ENCODE results near the gene FAM149A. TPM values are rescaled to one million over a fixed set of nuclear protein-coding genes. Genes with fewer than 3 reads are reported as not detected.

FAM149A gene
- total and polyA plus RNA-seq, 2 donors (not counting 3 experiments of a cell fraction or from before 2014, with no cell fraction given): 0.08 to 0.20 TPM

DNA sequence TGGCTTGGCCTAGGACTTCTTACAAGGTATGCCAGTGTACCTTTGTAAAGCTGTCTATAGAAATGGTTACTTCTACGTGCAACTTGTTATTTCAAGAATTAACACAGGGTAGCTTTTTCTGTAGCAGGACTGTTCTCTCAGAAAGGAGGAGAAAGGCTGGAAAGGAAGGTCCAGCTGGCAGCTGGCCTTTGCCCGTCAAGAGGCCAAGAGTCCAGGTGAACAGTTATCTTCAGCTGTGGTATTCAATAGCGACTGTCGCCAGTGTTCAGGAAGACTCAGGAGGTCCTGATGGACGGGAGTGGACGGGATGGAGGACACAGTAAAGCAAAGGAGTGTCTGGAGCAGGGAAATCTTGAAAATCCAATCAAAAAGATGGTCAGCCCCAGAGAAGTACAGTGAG, 91.6 kb downstream of the FAM149A start:
- H3K4me1 ChIP-seq (ENCODE audit: control insufficient read depth, extremely low read depth, insufficient read depth, low read length): no peaks in the 10 kb centered on the region
- H2AFZ ChIP-seq (ENCODE audit: low read depth, low read length): no peak overlapping the region
- BruUV-seq (replicated peaks): no TSS peak
- ChIA-PET CTCF (no interaction called here), POLR2A (no interaction called here)
- no peak for FAIRE-seq
- no peak overlapping the region for H3K9ac ChIP-seq (replicated peaks; ENCODE audit: extremely low read depth, insufficient read depth, low read length)
- dilution Hi-C loops (cut with MboI; ENCODE audit: extremely low pct_ligation_motif_present, low sequenced_read_pairs) (no loop called here), intact Hi-C loops (cut with micrococcal nuclease) (loop anchor here (10.0 kb wide), 1 partner anchor 1371 kb away; the partner anchor contains the start of gene ACSL1)
- no peak for DNase-seq (ENCODE audit: low read depth, low spot score)
- H3K9me1 ChIP-seq (replicated peaks; ENCODE audit: control insufficient read depth, extremely low read depth, insufficient read depth, low read length): no peaks in the 10 kb centered on the region
- TF ChIP-seq POLR2A (IDR thresholded peaks at IDR 0.05; ENCODE audit: low read depth, low read length) (no peak), JUN (IDR thresholded peaks at IDR 0.05; ENCODE audit: borderline replicate concordance, insufficient read depth, insufficient read length, low read depth) (no peak), EZH2 (IDR thresholded peaks at IDR 0.05; ENCODE audit: borderline replicate concordance, low read depth, low read length, severe bottlenecking) (no peak), FOS (IDR thresholded peaks at IDR 0.05; ENCODE audit: borderline replicate concordance, insufficient read depth, low read length) (no peak), GATA2 (IDR thresholded peaks at IDR 0.05; ENCODE audit: insufficient read depth, insufficient read length, low read depth, low read length) (no peak), POLR2AphosphoS5 (IDR thresholded peaks at IDR 0.05; ENCODE audit: insufficient read depth, low read depth, low read length) (no peak), MYC (IDR thresholded peaks at IDR 0.05; ENCODE audit: low read depth, low read length) (no peak), MAX (IDR thresholded peaks at IDR 0.05; ENCODE audit: insufficient read depth, insufficient read length) (no peak)
- TF ChIP-seq, protein P1, sequence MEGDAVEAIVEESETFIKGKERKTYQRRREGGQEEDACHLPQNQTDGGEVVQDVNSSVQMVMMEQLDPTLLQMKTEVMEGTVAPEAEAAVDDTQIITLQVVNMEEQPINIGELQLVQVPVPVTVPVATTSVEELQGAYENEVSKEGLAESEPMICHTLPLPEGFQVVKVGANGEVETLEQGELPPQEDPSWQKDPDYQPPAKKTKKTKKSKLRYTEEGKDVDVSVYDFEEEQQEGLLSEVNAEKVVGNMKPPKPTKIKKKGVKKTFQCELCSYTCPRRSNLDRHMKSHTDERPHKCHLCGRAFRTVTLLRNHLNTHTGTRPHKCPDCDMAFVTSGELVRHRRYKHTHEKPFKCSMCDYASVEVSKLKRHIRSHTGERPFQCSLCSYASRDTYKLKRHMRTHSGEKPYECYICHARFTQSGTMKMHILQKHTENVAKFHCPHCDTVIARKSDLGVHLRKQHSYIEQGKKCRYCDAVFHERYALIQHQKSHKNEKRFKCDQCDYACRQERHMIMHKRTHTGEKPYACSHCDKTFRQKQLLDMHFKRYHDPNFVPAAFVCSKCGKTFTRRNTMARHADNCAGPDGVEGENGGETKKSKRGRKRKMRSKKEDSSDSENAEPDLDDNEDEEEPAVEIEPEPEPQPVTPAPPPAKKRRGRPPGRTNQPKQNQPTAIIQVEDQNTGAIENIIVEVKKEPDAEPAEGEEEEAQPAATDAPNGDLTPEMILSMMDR (IDR thresholded peaks at IDR 0.05; ENCODE audit: extremely low read depth in 1 of 2, insufficient read depth in 1 of 2, low read depth in 1 of 2, low read length in 2 of 2): no peak
- H3K27ac ChIP-seq (ENCODE audit: insufficient read depth, low read depth, low read length): no peak overlapping the region
- no peaks in the 10 kb centered on the region for H3K27me3 ChIP-seq (ENCODE audit: control insufficient read depth in 2 of 2, insufficient read depth in 2 of 2, low read length in 2 of 2)
- no peaks in the 10 kb centered on the region for H3K79me2 ChIP-seq (ENCODE audit: control insufficient read depth, insufficient read depth, low read length)
- H3K9me3 ChIP-seq (replicated peaks; ENCODE audit: control insufficient read depth, insufficient read depth, low read length): no peaks in the 10 kb centered on the region
- H3K36me3 ChIP-seq (ENCODE audit: control insufficient read depth in 2 of 2, extremely low read depth in 1 of 2, insufficient read depth in 2 of 2, low read length in 2 of 2): no peaks in the 10 kb centered on the region
- H4K20me1 ChIP-seq (replicated peaks; ENCODE audit: control insufficient read depth, extremely low read depth, insufficient read depth, low read length): no peaks in the 10 kb centered on the region
- no peak overlapping the region for H3K4me3 ChIP-seq (replicated peaks in 1 of 3; ENCODE audit: insufficient read depth in 1 of 3, low read depth in 1 of 3, low read length in 3 of 3)
- no peak overlapping the region for H3K4me2 ChIP-seq (ENCODE audit: insufficient read depth, low read length)

Data from endothelial cell of umbilical vein (primary cell).